GM12891 (cell line): ENCODE data around the gene TAOK2.
A peak's percentile ranks its signal among the peaks of the same experiment; 100 is the strongest.

Source experiments
- POLR2A ChIP-seq: IDR thresholded peaks from 2 replicates; pipeline ENCODE4 v1.6.1; 2011; ENCODE audit warnings: low read depth, low read length, control low read depth
- POLR2AphosphoS5 ChIP-seq: IDR thresholded peaks from 2 replicates; pipeline ENCODE4 v1.6.1; 2011; ENCODE audit warnings: low read depth, low read length, control low read depth
- SPI1 ChIP-seq: IDR thresholded peaks from 2 replicates; pipeline ENCODE4 v1.6.1; 2011; ENCODE audit warnings: low read depth, low read length, control low read depth
- TAF1 ChIP-seq: IDR thresholded peaks from 2 replicates; pipeline ENCODE4 v1.6.1; 2011; ENCODE audit warnings: low read depth, low read length, control low read depth

GRCh38 chr16:29995911-29996765 lies 22.5 kb downstream of the TAOK2 start, which contains the start of gene INO80E:
- TF ChIP-seq POLR2A, result peak; percentile 79
- peak; percentile 90 for TF ChIP-seq TAF1
- peak; percentile 69; the same call in 1 of the 2 replicates for TF ChIP-seq POLR2AphosphoS5
- no peak for TF ChIP-seq SPI1
